ENCODE measurements around the gene HOOK2. TPM values are rescaled to one million over a fixed set of nuclear protein-coding genes. Genes with fewer than 3 reads are reported as not detected.

Gene HOOK2
- total and polyA plus RNA-seq, 2 donors (not counting 1 experiment from before 2014, with no cell fraction given) = 6.6 to 26.6 TPM

GRCh38 chr19:12797141-12797587 is 21.8 kb upstream of the HOOK2 start:
- Histone ChIP-seq H3K27ac (ENCODE audit: insufficient read depth, low read length) (no peak overlapping the region), H3K79me2 (ENCODE audit: control insufficient read depth, insufficient read depth, low read length) (peaks cover 14% of the 10 kb centered on the region), H3K9ac (ENCODE audit: insufficient read depth, low read length) (no peak overlapping the region), H3K36me3 (ENCODE audit: control insufficient read depth, insufficient read depth, low read length) (peaks cover 2% of the 10 kb centered on the region), H3K27me3 (ENCODE audit: control insufficient read depth, insufficient read depth, low read length) (no peaks in the 10 kb centered on the region), H3K9me3 (ENCODE audit: control insufficient read depth, insufficient read depth, low read depth, low read length) (no peaks in the 10 kb centered on the region), H2AFZ (ENCODE audit: low read length) (no peak overlapping the region), H4K20me1 (ENCODE audit: control insufficient read depth, extremely low read depth, insufficient read depth, low read length) (no peaks in the 10 kb centered on the region), H3K4me1 (ENCODE audit: control insufficient read depth, extremely low read depth, insufficient read depth, low read length) (peaks cover 13% of the 10 kb centered on the region), H3K4me2 (ENCODE audit: extremely low read depth, insufficient read depth, low read length) (no peak overlapping the region), H3K4me3 (replicated peaks in 1 of 4; ENCODE audit: control extremely low read depth in 1 of 4, insufficient read depth in 1 of 4, low read depth in 3 of 4, low read length in 4 of 4) (no peak overlapping the region)
- no peak for TF ChIP-seq EZH2 (IDR thresholded peaks at IDR 0.05; ENCODE audit: low read length, missing control alignments)
- TF ChIP-seq, protein P1, sequence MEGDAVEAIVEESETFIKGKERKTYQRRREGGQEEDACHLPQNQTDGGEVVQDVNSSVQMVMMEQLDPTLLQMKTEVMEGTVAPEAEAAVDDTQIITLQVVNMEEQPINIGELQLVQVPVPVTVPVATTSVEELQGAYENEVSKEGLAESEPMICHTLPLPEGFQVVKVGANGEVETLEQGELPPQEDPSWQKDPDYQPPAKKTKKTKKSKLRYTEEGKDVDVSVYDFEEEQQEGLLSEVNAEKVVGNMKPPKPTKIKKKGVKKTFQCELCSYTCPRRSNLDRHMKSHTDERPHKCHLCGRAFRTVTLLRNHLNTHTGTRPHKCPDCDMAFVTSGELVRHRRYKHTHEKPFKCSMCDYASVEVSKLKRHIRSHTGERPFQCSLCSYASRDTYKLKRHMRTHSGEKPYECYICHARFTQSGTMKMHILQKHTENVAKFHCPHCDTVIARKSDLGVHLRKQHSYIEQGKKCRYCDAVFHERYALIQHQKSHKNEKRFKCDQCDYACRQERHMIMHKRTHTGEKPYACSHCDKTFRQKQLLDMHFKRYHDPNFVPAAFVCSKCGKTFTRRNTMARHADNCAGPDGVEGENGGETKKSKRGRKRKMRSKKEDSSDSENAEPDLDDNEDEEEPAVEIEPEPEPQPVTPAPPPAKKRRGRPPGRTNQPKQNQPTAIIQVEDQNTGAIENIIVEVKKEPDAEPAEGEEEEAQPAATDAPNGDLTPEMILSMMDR (conservative IDR thresholded peaks at IDR 0.05 in 1 of 2, IDR thresholded peaks at IDR 0.05 in 1 of 2; ENCODE audit: low read depth in 1 of 2, low read length in 2 of 2) = no peak
- no peak for DNase-seq (ENCODE audit: low read depth in 2 of 2)

GRCh38 chr19:12796146-12797071 is 21.1 kb upstream of the HOOK2 start:
- Histone ChIP-seq H2AFZ (ENCODE audit: low read length) (no peak overlapping the region), H3K79me2 (ENCODE audit: control insufficient read depth, insufficient read depth, low read length) (peaks cover 20% of the 10 kb centered on the region), H3K9ac (ENCODE audit: insufficient read depth, low read length) (no peak overlapping the region), H3K36me3 (ENCODE audit: control insufficient read depth, insufficient read depth, low read length) (peaks cover 2% of the 10 kb centered on the region), H3K4me1 (ENCODE audit: control insufficient read depth, extremely low read depth, insufficient read depth, low read length) (peaks cover 11% of the 10 kb centered on the region), H3K4me3 (replicated peaks in 1 of 4; ENCODE audit: control extremely low read depth in 1 of 4, insufficient read depth in 1 of 4, low read depth in 3 of 4, low read length in 4 of 4) (no peak overlapping the region), H3K27me3 (ENCODE audit: control insufficient read depth, insufficient read depth, low read length) (no peaks in the 10 kb centered on the region), H3K9me3 (ENCODE audit: control insufficient read depth, insufficient read depth, low read depth, low read length) (no peaks in the 10 kb centered on the region), H3K4me2 (ENCODE audit: extremely low read depth, insufficient read depth, low read length) (peak overlapping the region; percentile 51), H3K27ac (ENCODE audit: insufficient read depth, low read length) (peak overlapping the region; percentile 38), H4K20me1 (ENCODE audit: control insufficient read depth, extremely low read depth, insufficient read depth, low read length) (no peaks in the 10 kb centered on the region)
- peak; percentile 73 to 82 for DNase-seq (ENCODE audit: low read depth in 2 of 2)
- TF ChIP-seq, protein P1 (conservative IDR thresholded peaks at IDR 0.05 in 1 of 2, IDR thresholded peaks at IDR 0.05 in 1 of 2; ENCODE audit: low read depth in 1 of 2, low read length in 2 of 2) = peak; percentile 96 to 98
- TF ChIP-seq EZH2 (IDR thresholded peaks at IDR 0.05; ENCODE audit: low read length, missing control alignments) = no peak

DNA sequence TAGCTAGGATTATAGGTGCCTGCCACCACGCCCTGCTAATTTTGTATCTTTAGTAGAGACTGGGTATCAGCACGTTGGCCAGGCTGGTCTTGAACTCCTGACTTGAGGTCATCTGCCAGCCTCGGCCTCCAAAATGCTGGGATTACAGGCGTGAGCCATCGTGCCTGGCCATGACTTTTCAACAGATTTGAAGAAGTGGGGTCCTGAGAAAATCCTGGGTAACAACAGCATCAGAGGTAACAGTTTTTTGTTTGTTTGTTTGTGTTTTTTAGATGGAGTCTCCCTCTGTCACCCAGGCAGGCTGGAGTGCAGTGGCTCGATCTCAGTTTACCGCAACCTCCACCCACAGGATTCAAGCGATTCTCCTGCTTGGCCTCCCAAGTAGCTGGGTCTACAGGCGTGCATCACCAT is 19.6 kb upstream of the HOOK2 start:
- Histone ChIP-seq H4K20me1 (ENCODE audit: control insufficient read depth, extremely low read depth, insufficient read depth, low read length) (no peaks in the 10 kb centered on the region), H3K9ac (ENCODE audit: insufficient read depth, low read length) (no peak overlapping the region), H3K9me3 (ENCODE audit: control insufficient read depth, insufficient read depth, low read depth, low read length) (no peaks in the 10 kb centered on the region), H3K36me3 (ENCODE audit: control insufficient read depth, insufficient read depth, low read length) (peaks cover 2% of the 10 kb centered on the region), H3K27me3 (ENCODE audit: control insufficient read depth, insufficient read depth, low read length) (no peaks in the 10 kb centered on the region), H3K79me2 (ENCODE audit: control insufficient read depth, insufficient read depth, low read length) (peaks cover 20% of the 10 kb centered on the region), H3K4me2 (ENCODE audit: extremely low read depth, insufficient read depth, low read length) (no peak overlapping the region), H2AFZ (ENCODE audit: low read length) (no peak overlapping the region), H3K4me1 (ENCODE audit: control insufficient read depth, extremely low read depth, insufficient read depth, low read length) (peaks cover 15% of the 10 kb centered on the region), H3K4me3 (replicated peaks in 1 of 4; ENCODE audit: control extremely low read depth in 1 of 4, insufficient read depth in 1 of 4, low read depth in 3 of 4, low read length in 4 of 4) (peak overlapping the region in 1 of 4 experiments; percentile 96), H3K27ac (ENCODE audit: insufficient read depth, low read length) (no peak overlapping the region)
- DNase-seq (ENCODE audit: low read depth in 2 of 2) = no peak
- no peak for TF ChIP-seq EZH2 (IDR thresholded peaks at IDR 0.05; ENCODE audit: low read length, missing control alignments)
- TF ChIP-seq, protein P1 (conservative IDR thresholded peaks at IDR 0.05 in 1 of 2, IDR thresholded peaks at IDR 0.05 in 1 of 2; ENCODE audit: low read depth in 1 of 2, low read length in 2 of 2) = no peak

Data from fibroblast of lung (primary cell).